G401.6 (cell line): Measurements from ENCODE around the gene XCR1.
"Not testable (repeated sequence)": the region's sequence is repeated elsewhere in the genome, so short reads cannot be mapped to it uniquely, and the experiment has no call there.

Experiments used
- FAIRE-seq: peaks from 2 replicates; lab custom pipeline; 2012; peaks lifted over from hg19 to GRCh38; lab: Jason Lieb, UNC

The XCR1 gene, protein sequence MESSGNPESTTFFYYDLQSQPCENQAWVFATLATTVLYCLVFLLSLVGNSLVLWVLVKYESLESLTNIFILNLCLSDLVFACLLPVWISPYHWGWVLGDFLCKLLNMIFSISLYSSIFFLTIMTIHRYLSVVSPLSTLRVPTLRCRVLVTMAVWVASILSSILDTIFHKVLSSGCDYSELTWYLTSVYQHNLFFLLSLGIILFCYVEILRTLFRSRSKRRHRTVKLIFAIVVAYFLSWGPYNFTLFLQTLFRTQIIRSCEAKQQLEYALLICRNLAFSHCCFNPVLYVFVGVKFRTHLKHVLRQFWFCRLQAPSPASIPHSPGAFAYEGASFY

DNA sequence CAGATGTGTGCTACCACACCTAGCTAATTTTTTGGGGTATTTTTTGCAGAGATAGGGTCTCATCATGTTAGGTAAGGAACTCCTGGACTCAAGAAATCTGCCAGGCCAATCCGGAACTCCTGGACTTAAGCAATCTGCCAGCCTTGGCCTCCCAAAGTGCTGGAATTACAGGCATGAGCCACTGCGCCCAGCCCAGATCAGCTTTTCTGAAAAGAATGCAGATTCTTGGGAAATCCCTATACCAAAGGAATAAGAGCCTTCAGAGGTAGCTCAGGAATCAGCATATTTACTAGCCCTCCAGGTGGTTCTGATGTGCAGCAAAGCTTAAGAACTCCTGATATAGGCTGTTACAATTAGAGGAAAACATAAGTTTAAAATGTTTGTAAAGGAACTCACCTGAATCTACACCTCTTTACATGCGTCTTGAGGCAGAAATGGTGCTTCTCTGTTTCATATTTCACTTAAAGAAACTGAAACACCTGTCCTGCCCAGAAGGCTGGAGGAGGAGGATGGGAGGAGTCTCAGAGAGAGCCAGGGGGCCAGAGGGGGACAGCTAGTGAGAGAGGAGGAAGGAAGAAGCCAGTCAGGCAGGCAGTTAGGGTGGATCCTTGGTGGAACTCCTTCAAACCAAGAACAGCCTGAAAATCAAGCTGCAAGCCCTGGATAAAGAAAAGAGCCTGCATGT, at the start of gene XCR1:
Gene XCR1 (minus strand): TSS at position 463 of the 685 bp plus-strand sequence. CDS start 5,536 bp downstream, outside the sequence.
- no peak for FAIRE-seq

DNA sequence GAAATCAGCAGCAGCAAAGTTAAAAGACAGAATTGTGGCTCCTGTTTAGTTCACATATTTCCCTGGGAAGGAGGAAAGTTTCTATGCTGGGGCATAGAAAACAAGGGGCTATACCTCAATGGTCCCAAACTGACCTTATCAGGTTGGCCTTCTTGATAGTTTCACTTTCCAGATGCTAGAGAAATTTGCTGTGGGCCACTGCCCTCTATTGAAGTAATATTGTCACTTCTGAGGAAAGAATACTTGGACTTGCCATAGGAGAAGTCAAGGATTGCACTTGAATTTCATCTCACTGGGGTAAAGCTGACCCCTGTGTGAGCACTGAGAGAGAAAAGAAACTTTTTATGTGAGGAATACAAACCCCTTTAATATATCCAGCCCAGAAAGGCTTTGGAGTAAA, 49.3 kb upstream of the XCR1 start:
- FAIRE-seq = no peak

DNA sequence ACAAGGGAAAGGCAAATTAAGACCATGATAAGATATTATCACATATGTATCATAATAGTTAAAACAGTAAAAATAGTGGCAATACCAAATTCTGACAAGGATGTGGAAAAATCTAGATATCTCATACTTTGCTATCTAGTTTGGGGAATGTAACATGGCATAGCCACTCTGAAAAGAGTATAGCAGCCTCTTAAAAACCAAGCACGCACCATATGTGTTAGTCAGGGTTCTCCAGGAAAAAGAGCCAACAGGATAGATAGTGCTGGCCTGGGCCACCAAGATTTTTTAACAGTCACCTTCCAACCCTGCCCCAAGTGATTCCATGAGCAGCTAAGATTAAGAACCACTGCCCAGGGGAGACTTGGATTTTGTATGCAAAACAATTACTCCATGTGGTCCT, 48.5 kb upstream of the XCR1 start:
- no peak for FAIRE-seq

DNA sequence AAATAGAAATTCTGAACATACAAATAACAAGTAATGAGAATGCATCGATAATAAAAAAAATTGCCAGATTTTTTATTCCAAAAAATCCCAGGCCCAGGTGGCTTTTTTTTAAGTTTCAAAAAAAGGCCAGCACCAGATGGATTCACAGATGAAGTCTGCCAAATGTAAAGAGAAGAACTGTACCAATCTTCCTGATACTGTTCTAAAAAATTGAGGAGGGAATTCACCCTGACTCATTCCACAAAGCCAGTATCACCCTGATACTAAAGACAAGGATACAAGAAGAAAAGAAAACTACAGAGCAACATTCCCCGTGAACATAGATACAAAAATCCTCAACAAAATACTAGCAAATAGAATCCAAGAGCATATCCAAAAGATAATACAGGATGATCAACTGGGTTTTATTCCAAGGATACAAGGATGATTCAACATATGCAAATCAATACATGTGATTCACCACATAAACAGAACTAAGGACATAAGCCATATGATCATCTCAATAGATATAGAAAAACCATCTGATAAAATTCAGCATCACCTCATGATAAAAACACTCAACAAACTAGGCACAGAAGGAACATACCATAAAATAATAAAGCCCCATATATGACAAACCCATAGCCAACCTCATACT, 44.1 kb upstream of the XCR1 start:
- no peak for FAIRE-seq

DNA sequence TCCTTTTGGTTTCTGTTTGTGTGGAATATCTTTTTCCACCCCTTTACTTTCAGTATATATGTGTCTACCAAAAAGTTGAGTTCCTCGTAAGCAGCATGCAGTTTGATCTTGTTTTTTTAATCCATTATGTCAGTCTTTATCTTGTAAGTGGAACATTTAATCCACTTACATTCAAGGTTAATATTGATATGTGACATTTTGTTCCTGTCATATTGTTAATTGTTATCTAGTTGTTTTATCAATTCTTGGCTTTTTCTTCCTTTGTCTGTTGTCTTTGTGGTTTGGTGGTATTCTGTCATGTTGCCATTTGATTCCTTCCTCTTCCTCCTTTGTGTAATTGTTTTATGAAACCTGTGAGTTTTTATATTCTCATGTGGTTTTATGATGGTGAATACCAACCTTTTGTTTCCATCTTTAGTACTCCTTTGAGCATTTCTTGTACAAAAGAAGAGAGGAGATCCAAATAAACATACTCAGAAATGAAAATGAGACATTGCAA, 43.4 kb upstream of the XCR1 start:
- FAIRE-seq = no peak

DNA sequence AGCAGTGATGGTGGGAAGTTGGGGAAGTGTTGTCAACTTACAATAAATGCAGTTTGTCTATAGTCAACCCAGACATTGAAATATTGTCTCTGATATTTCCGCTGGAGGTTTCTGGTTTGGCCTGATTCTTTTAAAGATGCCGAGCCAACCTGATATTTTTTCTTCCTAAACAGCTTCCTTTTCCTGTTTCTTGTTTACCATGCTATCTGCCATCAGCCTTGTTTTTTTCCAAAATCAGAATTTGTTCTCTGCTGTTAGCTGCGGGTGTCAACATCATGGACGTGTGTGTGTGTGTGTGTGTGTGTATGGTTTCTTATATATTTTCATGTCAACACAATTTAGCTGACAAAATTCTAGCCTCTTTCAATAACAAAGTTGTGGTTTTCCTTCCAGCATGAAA, 41.2 kb upstream of the XCR1 start:
- FAIRE-seq = no peak

DNA sequence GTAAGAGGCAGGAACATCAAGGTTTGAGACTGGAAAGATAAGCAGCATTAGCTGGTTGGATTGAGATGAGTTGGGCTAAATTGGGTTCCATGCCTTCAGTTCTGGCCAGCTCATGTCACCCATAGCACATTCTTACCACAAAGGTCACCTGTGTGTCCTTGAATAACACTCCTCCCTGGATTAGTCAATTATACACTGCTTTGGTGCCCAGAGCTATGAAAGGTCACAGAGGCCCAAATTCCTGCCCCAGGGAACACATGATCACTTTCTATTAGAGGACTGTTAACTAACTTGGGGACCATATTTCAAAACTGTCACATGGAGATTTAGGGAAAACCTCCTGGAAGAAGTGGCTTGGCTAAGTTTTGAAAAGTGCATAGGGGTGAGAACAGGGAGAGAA, 40.1 kb upstream of the XCR1 start:
- FAIRE-seq = no peak

DNA sequence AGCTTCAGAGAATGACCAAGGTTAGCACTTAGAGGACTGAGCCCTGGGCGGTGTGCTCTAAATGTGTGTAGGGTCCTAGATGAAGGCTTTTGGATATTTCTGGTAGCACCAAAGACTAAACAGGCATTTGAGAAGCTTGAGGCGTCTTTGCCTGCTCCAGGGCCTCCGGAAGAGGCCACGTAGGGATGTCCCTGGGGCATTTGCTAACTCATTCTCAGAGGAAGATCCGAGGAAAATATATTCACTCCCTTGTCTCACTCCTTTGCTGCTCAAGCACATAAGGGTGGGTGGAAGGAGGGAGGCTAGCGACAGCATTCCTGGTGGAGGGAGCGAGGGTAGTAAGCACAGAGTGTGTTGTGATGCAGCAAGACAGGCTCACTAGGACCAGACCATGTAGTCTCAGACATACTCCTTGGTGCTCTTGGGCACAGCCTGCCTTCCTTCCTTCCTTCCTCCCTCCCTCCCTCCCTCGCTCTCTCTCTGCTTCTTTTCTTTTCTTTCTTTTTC, 38.5 kb upstream of the XCR1 start:
- no peak for FAIRE-seq

DNA sequence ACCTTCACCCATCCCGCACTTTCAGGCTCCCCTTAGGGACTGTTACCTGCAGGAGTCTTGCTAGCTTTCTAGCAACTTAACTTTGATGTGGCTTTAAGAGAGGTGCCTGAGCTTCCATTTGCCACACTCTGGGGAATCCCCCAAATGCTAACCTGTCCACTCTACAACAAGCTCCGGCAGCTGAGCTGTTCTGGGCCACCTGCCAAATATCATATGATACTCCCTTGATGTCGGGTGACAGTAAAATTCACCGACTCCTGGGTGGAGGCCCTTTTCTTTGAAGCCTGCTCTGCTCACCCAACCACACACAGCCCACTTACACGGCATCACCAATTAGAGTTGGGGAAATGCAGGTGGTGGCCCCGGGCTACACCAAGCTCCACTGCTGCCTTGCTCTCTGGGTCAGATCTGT, 38.0 kb upstream of the XCR1 start:
- no peak for FAIRE-seq

DNA sequence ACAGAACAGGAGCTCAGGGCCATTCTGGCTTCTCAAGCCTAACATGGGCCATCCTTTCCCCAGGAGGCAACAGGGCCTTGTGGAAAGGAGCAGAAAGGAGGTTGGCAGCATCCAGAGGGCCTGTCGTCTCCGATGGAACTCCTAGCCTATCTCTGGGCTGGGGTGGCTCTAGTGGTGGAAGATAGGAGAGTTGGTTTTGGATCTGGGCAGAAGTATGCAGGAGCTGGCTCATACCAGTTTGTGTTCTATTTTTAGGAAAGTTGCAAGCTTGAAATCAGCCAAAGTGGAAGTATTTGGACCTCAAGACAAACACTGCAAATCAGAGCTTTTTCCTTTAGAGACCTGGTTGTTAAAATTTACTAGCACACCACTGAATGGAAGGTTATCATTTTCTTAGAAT, 35.4 kb upstream of the XCR1 start:
- no peak for FAIRE-seq

DNA sequence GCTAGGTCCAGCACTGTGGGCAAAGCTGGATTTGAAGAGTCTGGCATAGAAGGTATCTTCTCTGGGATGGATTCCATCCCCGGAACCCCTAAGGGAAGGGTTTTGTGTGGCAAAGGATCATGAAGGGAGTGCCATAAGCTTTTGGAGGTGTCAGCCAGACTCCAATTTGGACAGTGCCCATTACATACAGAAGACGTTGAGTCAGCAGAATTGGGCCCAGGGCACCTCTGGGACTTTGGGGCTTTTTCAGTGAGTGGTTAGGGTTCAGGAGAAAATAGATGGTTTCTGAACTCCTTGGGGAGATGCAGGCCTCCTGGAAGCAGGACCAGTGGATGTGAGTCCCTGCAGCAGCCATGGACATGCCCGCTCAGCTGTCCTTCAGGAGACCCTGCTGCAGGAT, 34.6 kb upstream of the XCR1 start:
- FAIRE-seq = no peak

DNA sequence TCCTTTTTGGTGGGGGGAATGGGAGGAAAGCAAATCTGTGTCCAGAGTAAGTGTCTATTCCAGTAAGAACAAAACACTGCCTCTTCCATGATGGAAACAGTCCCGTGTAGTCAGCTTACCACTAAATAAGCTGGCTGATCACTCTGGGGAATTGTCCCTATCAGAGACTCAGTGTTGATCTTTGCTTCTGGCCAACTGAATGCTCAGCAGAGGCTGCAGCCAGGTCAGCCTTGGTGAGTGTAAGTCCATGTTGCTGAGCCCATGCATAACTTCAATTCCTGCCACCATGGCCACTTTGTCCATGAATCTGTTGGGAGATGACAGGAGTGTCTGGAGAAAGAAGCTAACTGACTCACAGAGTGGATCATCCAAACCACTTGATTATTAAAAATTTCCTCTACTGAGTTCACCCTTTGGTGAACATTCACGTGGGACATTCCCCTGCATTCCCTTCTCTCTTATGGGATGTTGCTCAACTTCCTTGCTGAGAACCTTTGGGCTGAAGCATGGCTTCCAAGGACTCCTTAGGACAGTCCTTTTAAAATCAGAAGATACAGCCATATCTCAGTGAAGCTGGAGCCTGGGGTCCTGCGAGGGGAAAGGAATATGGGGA, 33.9 kb upstream of the XCR1 start:
- FAIRE-seq = no peak

DNA sequence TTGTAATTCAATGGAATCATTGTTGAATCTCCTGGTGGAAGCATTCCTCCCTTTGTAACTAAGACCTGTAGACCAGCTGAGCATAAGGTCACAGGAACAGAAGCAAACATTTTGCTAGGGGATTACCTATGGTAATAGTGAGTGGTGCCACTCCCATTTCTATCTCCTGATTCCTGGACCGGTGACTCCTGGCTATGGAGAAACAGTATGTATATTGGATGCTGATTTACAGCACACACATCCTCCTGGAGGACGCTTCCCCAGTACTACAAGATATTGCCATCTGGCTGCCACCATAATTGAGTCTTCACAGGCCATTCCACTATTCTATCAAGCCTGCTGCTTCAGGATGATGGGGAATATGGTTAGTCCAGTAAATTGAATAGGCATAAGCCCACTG, 33.3 kb upstream of the XCR1 start:
- FAIRE-seq = no peak

DNA sequence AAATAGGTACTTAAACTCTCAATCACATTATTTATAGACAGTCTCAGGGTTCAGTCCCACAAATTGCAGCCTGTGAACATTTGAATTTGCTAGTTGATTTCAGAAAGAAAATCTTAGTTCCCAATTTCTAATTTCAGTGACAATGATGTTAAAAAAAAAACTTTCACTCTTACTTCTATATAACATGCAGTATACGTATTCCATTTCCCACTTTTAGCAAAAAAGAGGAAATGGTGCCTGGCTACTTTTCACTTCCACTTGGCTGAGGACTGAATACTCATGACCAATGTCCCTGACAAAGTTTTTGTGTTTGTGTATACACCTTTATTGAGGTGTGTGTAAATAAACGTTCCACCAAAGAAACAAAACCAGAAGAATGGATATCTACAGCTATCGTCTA, 32.1 kb upstream of the XCR1 start:
- FAIRE-seq = no peak

DNA sequence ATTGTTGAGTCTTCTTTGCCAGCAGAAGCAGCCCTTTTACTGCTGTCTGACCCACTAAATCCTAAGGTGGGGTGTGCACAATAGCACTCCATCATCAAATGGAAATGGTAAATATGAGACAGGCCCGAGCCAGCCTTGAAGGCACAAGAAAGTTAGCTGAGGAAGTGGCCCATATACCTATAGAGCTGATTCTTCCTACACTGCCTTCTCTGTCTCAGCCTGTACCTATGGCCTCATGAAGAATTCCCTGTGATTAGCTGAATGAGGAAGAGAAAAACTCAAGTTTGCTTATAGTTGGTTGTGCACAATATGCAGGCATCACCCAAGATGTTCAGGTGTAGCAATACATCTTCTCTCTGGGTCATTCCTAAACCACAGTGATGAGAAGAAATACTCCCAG, 31.7 kb upstream of the XCR1 start:
- no peak for FAIRE-seq

DNA sequence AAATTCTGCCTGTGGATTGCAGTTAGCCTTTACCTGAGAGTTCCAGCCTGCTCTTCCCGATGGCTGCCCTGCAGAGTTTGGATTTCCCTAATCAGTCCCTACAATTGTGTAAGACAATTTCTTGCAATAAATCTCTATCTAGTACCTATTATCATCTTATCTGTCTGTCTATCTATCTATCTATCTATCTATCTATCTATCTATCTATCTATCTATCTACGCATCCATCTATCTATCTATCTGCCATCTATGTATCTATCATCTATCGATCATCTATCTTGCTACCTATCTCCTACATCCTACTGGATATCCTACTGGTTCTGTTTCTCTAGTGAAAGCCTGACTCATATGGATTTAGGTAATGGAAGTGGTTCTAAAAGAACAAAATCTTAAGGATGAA, 30.4 kb upstream of the XCR1 start:
- FAIRE-seq = no peak

DNA sequence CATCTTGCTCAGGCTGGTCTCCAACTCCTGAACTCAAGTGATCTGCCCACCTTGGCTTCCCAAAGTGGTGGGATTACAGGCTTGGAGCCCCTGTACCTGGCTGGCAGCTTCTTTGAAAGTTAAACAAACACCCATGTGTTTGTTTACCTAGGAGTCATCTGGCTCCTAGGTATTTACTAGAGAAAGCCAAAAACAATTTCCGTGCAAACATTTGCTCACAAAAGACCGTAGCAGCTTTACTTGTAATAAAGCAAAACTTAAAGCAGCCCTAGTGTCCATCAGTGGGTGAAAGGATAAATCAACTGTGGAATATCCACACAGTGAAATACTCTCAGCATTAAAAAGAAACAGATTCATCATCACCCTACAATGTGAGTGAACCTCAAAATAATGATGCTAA, 29.4 kb upstream of the XCR1 start:
- FAIRE-seq = no peak

DNA sequence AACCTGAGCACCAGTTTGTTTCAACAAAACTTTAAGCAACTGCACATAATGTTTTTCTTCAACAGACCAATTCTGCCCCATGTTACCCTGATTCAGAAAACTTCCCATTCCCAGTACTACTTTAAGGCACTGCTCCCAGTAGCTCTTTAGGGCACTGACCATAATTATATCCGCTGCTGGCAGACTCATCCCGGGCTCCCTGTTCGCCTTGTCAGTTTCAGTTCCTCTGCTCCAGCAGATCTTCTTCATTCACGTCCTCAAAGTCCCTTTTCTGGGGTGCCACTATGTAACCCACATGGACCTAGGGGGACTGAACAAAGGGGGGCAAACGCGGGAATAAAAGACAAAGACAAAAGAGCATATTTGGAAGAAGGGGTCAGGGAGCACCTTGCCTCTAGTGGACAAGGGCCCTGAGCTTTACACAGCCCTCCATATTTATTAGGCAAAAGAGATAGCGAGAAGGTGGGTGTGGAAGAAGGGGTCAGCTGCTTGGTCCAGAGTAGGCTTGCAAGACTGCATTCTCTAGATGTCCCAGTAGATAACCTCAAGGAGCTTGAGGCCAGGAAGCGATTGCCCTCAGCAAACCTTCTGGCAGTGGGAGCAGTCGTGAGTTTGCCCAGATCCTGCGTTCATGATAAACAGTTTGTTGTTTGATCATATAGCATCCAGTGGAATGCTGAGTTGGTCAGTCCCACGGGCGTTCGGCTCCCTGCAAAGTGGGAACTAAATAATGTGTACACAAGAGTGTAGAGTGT, 26.7 kb upstream of the XCR1 start:
- not testable (repeated sequence) for FAIRE-seq

DNA sequence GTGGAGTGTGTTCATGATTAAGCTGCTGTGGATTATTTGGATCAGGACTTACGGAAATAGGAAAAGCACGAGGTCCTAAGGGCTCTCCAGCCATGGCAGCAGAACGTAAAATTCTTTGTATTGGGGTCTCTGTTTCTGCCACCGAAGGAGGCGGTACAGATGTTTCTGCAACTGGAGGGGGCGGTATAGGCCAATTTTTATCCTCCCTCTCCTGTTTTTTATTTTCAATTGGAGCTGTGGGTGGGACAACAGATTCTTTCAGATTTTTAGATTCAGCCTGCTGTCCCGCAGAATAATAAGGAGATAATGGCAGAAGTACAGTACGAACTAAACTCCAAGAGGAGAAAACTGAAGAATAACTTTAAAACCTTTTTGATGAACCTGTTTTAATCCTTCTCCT, 26.0 kb upstream of the XCR1 start:
- not testable (repeated sequence) for FAIRE-seq

DNA sequence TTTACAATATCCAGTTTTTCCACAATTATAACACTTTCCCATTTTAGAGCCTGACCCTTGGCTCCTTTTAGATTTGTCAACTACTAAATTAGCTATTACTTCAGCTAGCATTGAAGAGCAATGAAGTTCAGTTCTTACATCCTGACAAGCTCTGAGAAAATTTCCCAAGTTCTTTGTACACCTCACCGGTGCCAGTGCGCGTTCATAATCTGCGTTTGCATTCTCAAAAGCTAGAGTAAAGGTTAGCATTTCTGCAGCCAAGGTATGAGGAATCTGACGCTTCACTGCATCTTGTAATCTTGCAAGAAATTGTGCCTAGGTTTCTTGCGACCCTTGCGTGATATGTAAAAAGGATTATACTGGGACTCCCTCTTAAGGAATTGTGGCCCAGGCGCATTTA, 25.2 kb upstream of the XCR1 start:
- FAIRE-seq = no peak

DNA sequence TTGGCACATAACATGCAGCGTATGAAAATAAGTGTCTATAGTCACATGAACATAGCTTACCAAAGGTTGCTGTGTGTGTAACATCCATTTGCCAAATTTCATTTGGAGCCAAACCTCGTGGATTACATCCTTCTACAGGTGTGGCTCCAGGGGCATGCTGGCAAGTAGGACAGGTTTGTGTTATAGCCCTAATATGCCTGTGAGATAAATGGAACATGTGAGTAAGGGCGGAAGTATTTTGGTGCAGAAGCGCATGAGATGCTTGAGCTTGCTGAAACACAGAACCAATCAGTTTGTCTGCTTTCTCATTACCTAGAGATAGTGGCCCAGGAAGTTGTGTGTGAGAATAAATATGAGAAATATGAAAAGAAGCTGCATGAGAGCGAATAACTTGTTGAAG, 21.8 kb upstream of the XCR1 start:
- FAIRE-seq = no peak

DNA sequence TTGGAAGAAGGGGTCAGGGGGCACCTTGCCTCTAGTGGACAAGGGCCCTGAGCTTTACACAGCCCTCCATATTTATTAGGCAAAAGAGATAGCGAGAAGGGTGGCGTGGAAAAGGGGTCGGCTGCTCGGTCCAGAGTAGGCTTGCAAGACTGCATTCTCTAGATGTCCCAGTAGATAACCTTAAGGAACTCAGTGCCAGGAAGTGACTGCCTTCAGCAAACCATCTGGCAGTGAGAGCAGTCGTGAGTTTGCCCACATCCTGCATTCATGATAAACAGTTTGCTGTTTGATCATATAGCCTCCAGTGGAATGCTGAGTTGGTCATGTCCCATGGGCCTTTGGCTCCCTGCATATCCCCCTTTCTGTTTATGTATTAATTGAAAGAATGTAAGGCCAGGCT, 18.9 kb upstream of the XCR1 start:
- FAIRE-seq = not testable (repeated sequence)
